Parietal lobe (tissue), 1 donor: ENCODE data around the gene PKP2. TPM values are rescaled to one million over a fixed set of nuclear protein-coding genes. Genes with fewer than 3 reads are reported as not detected.

Experiments
- total RNA-seq: library from RNA; depleted of rRNA; stranded (reverse); fragments of >200 nt; gene quantifications from one replicate; pipeline ENCODE4 v1.2.3, GENCODE V29; 2014

PKP2 gene
- total RNA-seq = 6.3 TPM

GRCh38 chr12:32896432-32897280, at the start of gene PKP2:
Gene PKP2 (minus strand): TSS chr12:32896777. CDS start chr12:32896731, 46 bp downstream.

DNA sequence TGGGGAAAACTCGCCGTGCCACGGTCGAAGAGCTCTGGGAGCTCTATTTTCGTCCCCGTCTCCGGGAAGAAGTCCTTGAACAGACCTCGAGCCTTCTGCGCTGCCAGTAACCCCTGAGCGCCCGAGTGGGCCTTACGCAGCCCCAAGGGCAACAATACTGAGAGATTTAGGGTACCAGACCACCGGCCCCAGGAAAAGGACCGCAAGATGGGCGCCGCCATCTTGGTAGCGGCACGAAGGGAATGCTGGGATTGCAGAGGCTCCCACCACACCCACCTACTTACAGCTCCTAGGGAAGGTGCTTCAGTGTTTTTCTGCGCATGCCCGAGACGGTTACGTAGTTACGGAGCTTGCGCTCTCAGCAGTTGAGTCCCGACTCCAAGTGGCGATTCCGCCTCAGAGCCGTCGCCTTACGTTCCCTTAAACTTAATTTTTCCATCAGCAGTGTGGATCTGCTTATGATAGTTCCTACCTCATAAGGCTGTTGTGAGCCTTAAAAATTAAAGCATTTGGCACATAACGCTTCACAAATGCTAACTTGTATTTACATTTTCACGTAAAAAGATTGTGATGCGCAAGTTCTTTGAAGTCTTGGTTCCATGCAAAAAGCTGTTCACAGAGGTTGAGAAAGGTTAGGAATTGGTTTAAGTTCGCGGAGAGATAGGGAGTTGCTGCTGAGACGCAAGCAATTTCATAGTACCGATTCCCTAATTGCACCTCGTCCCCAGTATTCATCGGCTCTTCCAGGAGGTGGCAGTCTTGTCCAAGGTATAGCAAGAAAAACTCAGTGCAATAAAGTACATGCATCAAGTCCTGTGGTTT, 140.7 kb downstream of the PKP2 start, which contains the start of gene YARS2:
Gene YARS2, minus strand, starts transcription at position 244 of the 822 bp plus-strand sequence. Its CDS starts 23 bp downstream, at position 221.

Other genes with a start within 250 kb of the PKP2 start
- 293 TPM for gene DNM1L, start 217.5 kb downstream of the PKP2 start, total RNA-seq
- gene YARS2, start 140.9 kb downstream of the PKP2 start, total RNA-seq = 41.0 TPM